Brain microvascular endothelial cell (primary cell): Measurements from ENCODE around the gene STX16.
"Not testable (repeated sequence)": the region's sequence is repeated elsewhere in the genome, so short reads cannot be mapped to it uniquely, and the experiment has no call there.

ENCODE experiments used
- DNase-seq: peaks from one replicate; pipeline ENCODE4 v3.0.0-alpha.2; 2020
- H3K27ac ChIP-seq: fragments of 250-450 bp; sonication (Bioruptor Pico); 2 replicates; pipeline ENCODE4 v1.5.1; 2020; ENCODE audit warnings: mild to moderate bottlenecking, moderate library complexity
- H3K27me3 ChIP-seq: fragments of 250-450 bp; sonication (Bioruptor Pico); replicated peaks from 2 replicates; pipeline ENCODE4 v1.5.1; 2020; ENCODE audit warnings: mild to moderate bottlenecking
- H3K36me3 ChIP-seq: fragments of 250-450 bp; sonication (Bioruptor Pico); replicated peaks from 2 replicates; pipeline ENCODE4 v1.5.1; 2020; ENCODE audit warnings: mild to moderate bottlenecking
- H3K4me3 ChIP-seq: 2 replicates; pipeline ENCODE4 v1.5.1; 2011; ENCODE audit warnings: low read depth, mild to moderate bottlenecking, control low read depth, low read length, moderate library complexity
- in situ Hi-C: cut with HindIII; loops from 2 replicates; pipeline ENCODE4 v1.10.0; 2017; ENCODE audit warnings: low sequenced_read_pairs, low pct_ligation_motif_present
- TF ChIP-seq, protein P1 (sequence below): IDR thresholded peaks from 2 replicates; pipeline ENCODE4 v1.5.1; 2011; ENCODE audit warnings: low read depth, mild to moderate bottlenecking, moderate library complexity, low read length, control low read depth, inconsistent platforms; ENCODE audit errors: missing control alignments

The STX16 gene

DNA sequence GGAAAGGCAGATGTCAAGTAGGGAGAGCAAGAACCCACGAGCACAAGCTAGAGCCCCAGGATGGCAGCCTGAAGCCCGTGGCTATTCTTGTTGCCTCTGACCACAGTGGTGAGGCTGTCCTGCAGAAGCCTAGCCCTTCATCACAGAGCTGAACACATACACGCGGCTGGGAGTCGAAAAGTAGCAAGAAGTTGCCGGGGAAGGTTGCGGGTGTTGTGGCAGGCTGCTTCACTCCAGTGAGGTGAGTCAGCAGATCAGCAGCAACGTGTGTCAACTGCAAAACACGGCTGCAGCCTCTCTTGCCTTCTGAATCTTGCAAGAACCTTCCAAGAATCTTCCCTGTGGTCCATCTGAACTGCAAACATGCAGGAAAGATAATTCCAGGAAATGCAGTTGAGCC is 10.6 kb upstream of the STX16 start:
- Histone ChIP-seq H3K36me3 (no peaks in the 10 kb centered on the region), H3K4me3 (no peak overlapping the region), H3K27me3 (no peaks in the 10 kb centered on the region), H3K27ac (no peak overlapping the region)
- DNase-seq, result peak; percentile 79
- in situ Hi-C loops, result no loop called here
- TF ChIP-seq, protein P1, sequence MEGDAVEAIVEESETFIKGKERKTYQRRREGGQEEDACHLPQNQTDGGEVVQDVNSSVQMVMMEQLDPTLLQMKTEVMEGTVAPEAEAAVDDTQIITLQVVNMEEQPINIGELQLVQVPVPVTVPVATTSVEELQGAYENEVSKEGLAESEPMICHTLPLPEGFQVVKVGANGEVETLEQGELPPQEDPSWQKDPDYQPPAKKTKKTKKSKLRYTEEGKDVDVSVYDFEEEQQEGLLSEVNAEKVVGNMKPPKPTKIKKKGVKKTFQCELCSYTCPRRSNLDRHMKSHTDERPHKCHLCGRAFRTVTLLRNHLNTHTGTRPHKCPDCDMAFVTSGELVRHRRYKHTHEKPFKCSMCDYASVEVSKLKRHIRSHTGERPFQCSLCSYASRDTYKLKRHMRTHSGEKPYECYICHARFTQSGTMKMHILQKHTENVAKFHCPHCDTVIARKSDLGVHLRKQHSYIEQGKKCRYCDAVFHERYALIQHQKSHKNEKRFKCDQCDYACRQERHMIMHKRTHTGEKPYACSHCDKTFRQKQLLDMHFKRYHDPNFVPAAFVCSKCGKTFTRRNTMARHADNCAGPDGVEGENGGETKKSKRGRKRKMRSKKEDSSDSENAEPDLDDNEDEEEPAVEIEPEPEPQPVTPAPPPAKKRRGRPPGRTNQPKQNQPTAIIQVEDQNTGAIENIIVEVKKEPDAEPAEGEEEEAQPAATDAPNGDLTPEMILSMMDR, result no peak

DNA sequence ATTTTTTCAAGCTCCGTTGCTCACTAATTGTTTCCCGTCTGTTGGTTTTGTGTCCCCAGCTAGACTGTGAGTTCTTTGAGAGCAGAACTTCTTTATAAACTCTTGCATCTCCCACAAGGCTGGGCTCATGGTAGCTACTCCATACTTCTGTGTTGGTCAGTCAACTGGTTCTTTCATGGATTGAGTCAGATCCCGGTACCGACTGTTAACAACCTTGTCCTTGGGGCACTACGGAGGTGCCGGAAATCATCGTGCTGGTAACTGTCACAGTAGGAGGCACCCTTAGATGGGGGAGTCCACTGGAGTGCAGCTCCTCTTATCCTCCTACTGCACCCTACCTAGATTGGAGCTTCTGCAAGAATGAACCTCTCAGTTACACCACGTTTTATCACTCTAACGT is 8.6 kb upstream of the STX16 start:
- H3K4me3 ChIP-seq, result no peak overlapping the region
- no peak for DNase-seq
- H3K27ac ChIP-seq, result no peak overlapping the region
- no peaks in the 10 kb centered on the region for H3K27me3 ChIP-seq
- TF ChIP-seq, protein P1, result no peak
- no peaks in the 10 kb centered on the region for H3K36me3 ChIP-seq
- in situ Hi-C loops, result no loop called here

DNA sequence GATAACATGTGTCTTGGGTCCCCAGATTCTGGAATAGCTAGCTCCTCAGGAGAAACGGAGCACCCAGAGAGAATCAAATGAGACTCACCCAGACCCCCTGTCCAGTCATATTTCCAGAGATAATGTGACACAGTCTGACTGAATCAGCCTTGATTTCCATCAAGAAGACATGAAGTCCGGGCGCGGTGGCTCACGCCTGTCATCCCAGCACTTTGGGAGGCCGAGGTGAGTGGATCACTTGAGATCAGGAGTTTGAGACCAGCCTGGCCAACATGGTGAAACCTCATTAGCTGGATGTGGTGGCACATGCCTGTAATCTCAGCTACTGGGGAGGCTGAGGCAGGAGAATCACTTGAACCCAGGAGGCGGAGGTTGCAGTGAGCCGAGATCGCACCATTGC is 8.2 kb upstream of the STX16 start:
- H3K36me3 ChIP-seq, DNase-seq, H3K4me3 ChIP-seq, in situ Hi-C loops, H3K27ac ChIP-seq, H3K27me3 ChIP-seq: not testable (repeated sequence)

DNA sequence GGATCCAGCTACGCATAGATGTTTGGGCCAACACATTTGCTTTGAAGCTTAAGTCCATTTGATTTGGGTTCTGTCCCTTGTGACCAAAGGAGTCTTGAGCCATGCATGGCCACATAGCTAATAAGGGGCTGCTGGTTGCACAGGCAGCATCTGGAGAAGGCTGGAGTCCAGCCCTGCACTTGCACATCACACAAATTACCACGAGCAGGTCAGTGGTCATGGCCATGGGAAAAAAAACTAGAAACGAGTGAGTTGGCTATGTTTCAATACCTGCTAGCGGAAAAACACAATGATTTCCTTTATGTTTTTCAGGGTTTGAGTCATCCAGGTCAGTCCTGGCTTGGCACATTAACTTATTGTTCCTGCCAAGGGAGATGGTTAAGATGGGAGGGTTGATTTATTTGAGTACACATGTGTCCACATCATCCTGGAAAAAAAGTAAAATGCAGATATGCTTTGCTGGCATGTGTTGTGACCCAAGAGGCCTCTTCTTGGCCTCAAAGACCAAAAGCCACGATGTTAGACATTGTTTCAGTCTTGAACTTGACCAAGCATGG is 5.6 kb upstream of the STX16 start:
- Histone ChIP-seq H3K4me3 (no peak overlapping the region), H3K27ac (no peak overlapping the region), H3K27me3 (no peaks in the 10 kb centered on the region), H3K36me3 (no peaks in the 10 kb centered on the region)
- TF ChIP-seq, protein P1, result no peak
- in situ Hi-C loops, result no loop called here
- DNase-seq, result no peak

DNA sequence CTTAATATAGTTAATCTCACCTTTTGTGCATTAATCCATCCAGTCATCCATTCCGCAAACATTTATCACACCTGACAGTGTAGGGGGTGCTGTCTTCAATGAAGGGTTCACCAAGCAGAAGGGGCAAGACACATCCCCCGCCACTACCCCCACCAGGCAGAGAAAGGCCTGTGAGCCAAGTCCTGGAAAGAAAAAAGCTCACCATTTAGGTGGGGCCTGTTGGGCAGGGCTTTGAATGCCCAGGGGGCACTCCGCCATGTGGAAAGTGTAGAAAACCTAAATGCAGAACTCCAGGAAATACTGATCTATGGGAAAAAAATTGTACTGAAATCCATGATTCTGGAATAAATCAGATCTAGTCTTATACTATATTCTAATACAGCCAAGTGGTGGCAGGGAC is 4.8 kb upstream of the STX16 start:
- Histone ChIP-seq H3K27me3 (no peaks in the 10 kb centered on the region), H3K36me3 (no peaks in the 10 kb centered on the region), H3K27ac (no peak overlapping the region), H3K4me3 (no peak overlapping the region)
- TF ChIP-seq, protein P1, result no peak
- no peak for DNase-seq
- in situ Hi-C loops, result no loop called here

DNA sequence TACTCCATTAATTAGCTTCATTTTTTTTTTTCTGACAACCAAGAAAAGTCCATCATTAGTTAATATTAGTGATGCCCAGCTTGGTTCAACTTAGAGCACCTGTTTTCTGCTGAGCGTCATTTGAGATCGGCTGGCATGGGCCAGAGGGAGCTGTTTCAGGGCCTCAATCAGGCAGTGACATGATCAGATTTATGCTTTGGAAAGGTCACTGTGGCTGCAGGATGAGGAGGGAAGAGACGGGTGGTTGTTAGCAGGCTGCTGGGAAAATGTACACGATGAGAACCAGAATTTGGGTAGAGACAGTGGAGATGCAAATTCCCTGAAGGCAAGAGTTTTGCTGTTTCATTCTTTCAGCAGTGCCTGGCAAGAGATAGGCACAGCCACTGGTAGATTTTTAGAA is 4.4 kb upstream of the STX16 start:
- Histone ChIP-seq H3K4me3 (no peak overlapping the region), H3K27ac (no peak overlapping the region), H3K27me3 (no peaks in the 10 kb centered on the region), H3K36me3 (no peaks in the 10 kb centered on the region)
- TF ChIP-seq, protein P1, result no peak
- in situ Hi-C loops, result no loop called here
- DNase-seq, result no peak
